Inflammatory macrophage treated with lipopolysaccharide for 4 hours (primary cell): ENCODE results near the gene PIP5K1C.

Source experiments
- DNase-seq: peaks from one replicate; pipeline ENCODE4 v3.0.0-alpha.2; 2020

Gene PIP5K1C

GRCh38 chr19:3694361-3695123 lies 5.7 kb downstream of the PIP5K1C start:
- DNase-seq, result no peak

- DNase-seq, result no peak
Measured at GRCh38 chr19:3693025-3693925, 7.0 kb downstream of the PIP5K1C start.

GRCh38 chr19:3692141-3693024 lies 7.9 kb downstream of the PIP5K1C start:
- DNase-seq, result no peak

DNA sequence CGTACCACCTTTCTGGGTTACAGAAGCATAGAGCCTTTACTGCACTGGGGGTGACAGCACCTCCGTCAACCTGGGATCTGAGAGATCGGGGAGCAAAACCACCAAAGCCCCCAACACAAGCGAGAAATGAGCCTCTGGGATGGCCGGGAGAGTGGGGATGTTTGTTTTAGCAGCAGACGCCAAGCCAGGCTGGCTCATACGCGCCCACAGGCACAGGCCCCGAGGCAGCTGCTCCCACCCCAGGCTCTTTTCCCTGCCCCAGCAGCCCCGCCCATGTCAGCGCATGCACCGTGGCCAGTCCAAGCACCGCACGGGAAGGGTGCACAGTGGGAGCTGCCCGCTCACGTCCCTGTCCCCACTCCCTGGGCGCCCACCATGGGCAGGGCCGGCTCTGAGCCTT lies 8.5 kb downstream of the PIP5K1C start:
- DNase-seq, result no peak

DNA sequence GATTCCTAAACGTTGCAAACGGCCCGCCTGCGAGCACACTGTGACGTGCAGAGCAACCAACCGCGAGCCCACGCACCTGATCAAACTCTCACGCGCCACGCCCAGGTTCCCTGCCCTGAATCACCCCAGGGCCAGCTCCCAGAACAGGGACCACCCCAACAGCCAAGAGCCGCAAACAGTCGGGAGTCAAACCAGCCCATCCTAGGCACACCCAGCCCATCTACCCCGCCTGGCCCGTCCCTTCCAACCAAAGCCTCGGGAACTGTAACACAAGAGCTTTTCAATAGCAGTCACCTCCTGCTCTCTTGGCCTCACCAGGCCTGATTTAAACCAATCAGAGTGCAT lies 8.9 kb downstream of the PIP5K1C start:
- no peak for DNase-seq

DNA sequence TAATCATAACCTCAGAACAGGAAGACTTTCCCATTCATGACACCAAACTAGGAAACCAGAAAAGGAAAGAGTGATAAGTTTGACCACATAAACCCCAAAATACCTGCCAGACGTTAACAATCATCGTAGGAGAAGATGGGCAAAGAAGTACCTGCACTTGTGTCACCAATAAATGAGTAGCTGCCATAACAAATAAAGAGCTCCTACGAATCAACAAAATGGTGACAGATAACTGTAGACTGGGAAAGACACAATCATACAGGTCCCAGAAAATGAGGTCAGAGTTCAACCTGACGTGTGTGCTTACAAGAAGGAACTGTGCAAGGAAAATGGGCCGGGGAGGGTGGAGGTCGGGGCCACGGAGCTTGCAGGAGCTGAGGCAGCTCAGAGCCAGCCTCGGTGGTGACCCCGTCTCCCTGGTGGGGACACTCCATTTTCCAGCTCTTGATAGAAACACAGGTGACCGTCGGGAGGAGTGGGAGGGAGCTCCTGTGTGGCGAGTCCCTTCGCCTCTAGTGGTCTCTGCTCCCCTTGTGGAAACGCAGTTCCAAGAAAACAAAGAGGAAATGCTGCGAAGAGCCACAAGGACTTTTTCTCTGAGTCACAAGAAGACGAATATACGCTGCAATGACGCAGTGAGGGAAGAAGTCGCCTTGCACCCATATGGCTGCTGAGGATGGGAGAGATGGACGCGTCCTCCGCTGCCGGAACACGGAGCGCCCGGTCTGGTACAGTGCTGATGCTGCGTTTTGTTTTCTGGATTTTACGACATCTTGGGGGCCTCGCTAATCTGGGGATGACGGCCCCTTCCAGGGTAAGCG lies 9.5 kb downstream of the PIP5K1C start:
- peak; percentile 68 for DNase-seq

DNA sequence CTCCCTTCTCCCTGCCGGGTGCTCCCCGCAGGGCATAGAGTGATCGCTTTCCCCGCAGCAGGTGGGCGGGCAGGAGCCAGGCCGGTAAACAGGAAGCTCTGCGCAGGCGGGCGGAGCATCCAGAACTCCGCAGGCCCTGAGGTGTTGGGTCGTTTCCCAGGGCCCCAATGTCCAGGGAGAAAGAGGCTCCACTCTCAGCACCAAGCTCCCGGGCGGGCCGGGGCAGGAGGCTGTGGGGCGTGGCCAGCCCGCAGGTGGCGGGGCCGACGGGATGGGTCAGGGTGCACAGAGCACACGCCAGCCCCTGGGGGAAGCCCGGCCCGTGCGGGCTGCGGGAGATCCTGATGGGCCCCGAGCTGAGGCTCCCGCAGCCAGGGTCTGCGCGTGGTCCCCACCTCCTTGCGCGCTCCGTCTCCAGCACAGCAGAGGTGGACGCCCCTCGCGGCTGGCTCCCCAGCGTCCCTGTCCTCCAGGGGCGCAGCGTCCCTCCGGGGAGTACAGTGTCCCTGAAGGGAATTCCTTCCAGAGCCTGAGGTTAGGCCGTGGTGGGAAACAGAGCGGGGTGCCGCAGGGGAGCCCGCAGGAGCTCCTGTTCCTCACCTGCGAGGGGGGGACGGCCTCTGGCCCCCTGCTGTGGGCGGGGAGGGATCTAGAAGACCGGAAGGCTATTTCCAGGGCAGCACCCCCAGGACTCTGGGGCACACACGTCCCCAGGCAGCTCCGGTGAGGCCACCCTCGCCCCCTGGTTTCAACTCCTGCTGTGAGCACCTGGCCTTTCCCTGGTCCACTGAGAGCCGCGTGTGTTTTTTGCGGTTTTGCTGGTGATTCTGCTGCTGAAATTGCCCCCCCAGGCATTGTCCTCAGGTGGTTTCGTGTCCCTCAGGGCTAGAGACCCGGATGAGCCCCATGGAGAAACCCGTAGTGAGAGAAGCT lies 12.2 kb downstream of the PIP5K1C start:
- DNase-seq, result no peak

GRCh38 chr19:3687393-3687773 lies 12.9 kb downstream of the PIP5K1C start:
- DNase-seq, result no peak

- no peak for DNase-seq
Measured at GRCh38 chr19:3684817-3685410, 15.4 kb downstream of the PIP5K1C start.

DNA sequence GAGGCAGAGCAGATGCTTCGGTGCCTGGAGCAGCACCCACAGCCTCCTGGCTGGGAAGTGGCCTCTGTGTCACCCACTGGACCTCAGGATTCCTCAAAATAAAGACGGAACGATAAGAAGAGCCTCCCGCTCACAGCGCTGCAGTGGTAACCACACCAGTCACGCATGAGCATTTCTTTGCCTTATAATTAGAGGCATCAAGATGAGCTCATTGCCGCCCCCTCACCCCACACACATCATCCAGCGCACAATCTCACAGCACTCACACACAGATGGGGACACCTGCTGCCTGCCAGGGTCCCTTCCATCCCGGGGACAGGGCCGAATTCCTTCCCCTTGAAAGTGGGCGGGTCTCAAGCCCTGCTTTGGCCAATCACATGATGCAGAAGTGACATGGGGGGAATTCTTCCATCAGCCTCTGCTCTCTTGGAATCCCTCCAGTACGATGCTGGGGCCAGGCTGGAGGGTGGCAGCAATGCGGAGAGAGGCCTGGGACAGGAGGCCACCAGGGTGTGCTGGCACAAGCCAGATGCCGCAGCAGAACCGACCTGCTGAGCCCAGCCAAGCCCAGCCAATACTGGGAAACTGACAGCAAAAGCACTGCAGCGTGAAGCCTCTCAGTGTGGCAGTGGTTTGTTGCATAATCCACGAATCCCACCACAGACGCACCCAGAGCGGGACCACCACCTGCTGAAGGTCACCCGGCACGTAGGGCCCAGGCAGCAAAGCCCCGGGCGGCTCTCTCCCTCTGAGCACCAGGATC lies 16.0 kb downstream of the PIP5K1C start:
- peak; percentile 68 for DNase-seq

DNA sequence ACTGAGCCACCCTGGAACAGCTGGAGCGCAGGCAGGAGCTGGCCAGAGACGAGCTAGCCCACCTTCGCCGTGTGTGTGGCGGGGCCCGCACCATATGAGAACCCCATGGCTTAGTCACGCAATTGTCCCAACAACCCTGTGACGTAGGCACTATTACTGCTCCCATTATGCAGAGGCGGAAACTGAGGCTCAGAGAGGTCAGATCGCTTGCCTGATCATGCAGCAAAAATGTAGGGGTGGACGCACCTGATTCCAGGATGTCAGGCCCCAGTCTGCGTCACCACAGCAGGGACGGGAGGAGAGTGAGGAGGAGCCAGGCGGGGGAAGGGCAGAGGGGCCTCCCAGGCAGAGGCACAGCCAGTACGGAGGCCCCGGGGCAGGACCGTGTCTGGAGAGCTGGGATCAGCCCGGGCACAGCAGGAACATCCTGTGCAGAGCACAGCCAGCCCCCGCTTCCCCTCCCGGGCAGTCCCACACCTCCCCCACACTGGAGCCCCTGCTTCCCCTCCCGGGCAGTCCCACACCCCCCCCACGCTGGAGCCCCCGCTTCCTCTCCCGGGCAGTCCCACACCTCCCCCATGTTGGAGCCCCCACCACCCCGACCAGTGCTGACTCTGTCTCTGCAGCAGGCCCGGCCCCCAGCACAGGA lies 16.7 kb downstream of the PIP5K1C start:
- DNase-seq, result no peak

- no peak for DNase-seq
Measured at GRCh38 chr19:3682741-3683404, 17.4 kb downstream of the PIP5K1C start.

DNA sequence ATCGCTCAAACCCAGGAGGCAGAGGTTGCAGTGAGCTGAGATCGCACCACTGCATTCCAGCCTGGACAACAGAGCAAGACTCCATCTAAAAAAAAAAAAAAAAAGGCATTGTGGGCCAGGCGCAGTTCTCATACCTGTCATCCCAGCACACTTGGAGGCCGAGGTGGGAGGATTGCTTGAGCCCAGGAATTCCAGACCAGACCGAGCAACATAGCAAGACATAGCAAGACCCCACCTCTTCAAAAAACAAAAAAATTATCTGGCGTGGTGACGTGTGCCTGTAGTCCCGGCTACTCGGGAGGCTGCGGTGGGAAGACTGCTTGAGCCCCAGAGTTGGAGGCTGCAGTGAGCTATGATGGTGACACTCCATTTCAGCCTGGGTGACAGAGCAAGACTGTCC lies 18.0 kb downstream of the PIP5K1C start:
- no peak for DNase-seq

- DNase-seq, result no peak
Measured at GRCh38 chr19:3680939-3681338, 19.3 kb downstream of the PIP5K1C start.

GRCh38 chr19:3679581-3679980 lies 20.7 kb downstream of the PIP5K1C start:
- no peak for DNase-seq

DNA sequence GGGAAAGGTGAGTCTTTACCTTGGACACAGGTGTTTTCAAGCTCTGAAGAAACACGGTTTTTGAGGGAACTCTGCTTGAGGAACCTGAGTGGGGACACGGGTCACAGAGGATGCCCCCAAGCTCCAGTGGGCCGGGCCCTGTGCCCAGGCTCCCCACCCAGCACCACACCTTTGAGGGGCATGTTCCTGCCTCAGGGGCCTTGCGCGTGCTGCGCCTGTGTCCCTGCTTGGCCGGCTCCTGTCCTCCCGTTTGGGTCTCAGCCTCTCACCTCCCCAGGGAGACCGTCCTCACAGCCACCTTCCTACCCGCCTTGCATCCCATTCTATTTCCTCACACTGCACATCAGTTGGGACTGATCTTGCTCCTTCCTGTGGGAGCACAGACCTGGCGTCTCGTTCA lies 21.1 kb downstream of the PIP5K1C start:
- DNase-seq, result no peak

DNA sequence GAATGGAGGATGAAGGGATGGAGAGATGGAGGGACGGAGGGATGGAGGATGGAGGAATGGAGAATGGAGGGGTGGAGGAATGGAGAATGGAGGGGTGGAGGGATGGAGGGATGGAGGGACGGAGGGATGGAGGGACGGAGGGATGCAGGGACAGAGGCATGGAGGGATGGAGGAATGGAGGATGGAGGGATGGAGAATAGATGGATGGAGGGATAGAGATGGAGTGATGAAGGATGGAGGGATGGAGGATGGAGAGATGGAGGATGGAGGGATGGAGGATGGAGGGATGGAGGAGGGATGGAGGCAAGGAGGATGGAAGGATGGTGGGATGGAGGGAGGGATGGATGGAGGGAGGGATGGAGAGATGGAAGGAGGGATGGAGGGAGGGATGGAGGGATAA lies 22.1 kb downstream of the PIP5K1C start:
- no peak for DNase-seq

GRCh38 chr19:3674784-3675543 lies 25.3 kb downstream of the PIP5K1C start:
- DNase-seq, result no peak
